SHP77 (cell line): ENCODE results near the gene ASAP2.

ENCODE experiments used
- DNase-seq, 2 experiments: peaks; one replicate each; lab custom pipeline; 2025; lab: John Stamatoyannopoulos, UW

The ASAP2 gene

GRCh38 chr2:9205963-9206948, at the start of gene ASAP2:
Gene ASAP2 (plus strand): TSS chr2:9206812. CDS start chr2:9207105, 293 bp downstream.
- DNase-seq: peak; percentile 52 to 89

GRCh38 chr2:9158786-9159779, 47.5 kb upstream of the ASAP2 start:
- DNase-seq: no peak

GRCh38 chr2:9160732-9161131, 45.9 kb upstream of the ASAP2 start:
- DNase-seq: no peak

GRCh38 chr2:9162841-9163240, 43.8 kb upstream of the ASAP2 start:
- DNase-seq: no peak

GRCh38 chr2:9163306-9164111, 43.1 kb upstream of the ASAP2 start:
- no peak for DNase-seq

GRCh38 chr2:9164112-9164608, 42.5 kb upstream of the ASAP2 start:
- DNase-seq: no peak

- DNase-seq: no peak
Observed at GRCh38 chr2:9165625-9166024, 41.0 kb upstream of the ASAP2 start.

- no peak for DNase-seq
Observed at GRCh38 chr2:9166579-9167377, 39.8 kb upstream of the ASAP2 start.

GRCh38 chr2:9167718-9168657, 38.6 kb upstream of the ASAP2 start:
- peak; percentile 72 to 81 for DNase-seq

- DNase-seq: no peak
Observed at GRCh38 chr2:9168821-9169221, 37.8 kb upstream of the ASAP2 start.

GRCh38 chr2:9169349-9170107, 37.1 kb upstream of the ASAP2 start:
- DNase-seq: no peak

- no peak for DNase-seq
Observed at GRCh38 chr2:9170458-9171130, 36.0 kb upstream of the ASAP2 start.

- DNase-seq: peak; percentile 83
Observed at GRCh38 chr2:9174771-9175437, 31.7 kb upstream of the ASAP2 start.

GRCh38 chr2:9178110-9178903, 28.3 kb upstream of the ASAP2 start:
- no peak for DNase-seq

GRCh38 chr2:9178904-9179571, 27.6 kb upstream of the ASAP2 start:
- DNase-seq: peak; percentile 78 to 88

- DNase-seq: no peak
Observed at GRCh38 chr2:9179572-9180201, 26.9 kb upstream of the ASAP2 start.
